ENCODE results near the gene SNRNP35.
"Not testable (repeated sequence)": the region's sequence is repeated elsewhere in the genome, so short reads cannot be mapped to it uniquely, and the experiment has no call there.

SNRNP35 gene, protein sequence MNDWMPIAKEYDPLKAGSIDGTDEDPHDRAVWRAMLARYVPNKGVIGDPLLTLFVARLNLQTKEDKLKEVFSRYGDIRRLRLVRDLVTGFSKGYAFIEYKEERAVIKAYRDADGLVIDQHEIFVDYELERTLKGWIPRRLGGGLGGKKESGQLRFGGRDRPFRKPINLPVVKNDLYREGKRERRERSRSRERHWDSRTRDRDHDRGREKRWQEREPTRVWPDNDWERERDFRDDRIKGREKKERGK
- total RNA-seq: 14.4 to 19.7 (median 15.1) reads per million in 3 donors

DNA sequence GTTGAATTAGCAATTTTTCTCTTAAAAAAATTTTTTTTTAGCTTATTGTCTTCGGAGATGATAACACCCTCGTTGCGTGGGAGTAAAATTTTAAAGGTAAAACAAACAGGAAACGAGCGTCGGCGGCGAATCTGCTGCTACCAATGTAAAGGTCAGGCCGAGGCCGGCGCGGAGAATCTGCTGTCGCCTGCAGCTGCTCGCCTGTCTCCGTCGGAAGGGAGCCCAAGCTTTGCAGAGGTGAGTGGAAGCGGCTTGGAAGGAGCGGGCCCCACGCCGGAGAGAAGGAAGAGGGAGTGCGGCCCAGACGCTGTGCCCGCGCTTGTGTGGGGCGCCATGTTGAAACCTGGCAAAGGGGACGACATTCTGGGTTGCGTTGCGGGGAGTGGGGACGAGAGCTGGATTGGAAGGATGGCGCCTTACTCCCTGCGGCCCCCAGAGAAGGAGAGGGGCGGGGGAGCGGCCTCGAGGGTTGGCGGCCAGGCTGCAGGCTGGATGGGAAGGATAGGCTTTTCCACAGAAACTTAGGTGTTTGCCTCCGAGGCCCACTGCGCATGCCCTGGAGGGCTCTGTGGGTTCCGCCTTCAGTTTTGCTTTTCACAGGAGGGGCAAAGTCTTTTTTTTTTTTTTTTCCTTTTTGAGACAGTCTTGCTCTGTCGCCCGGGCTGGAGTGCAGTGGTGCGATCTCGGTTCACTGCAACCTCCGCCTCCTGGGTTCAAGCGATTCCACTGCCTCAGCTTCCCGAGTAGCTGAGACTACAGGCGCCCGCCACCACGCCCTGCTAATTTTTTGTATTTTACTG, at the start of gene SNRNP35:
SNRNP35 (plus strand) TSS at position 160 of the 800 bp plus-strand sequence. CDS start 7,402 bp downstream, outside the sequence.
- Histone ChIP-seq H3K9me3 (ENCODE audit: control insufficient read depth, low read length) (no peaks in the 10 kb centered on the region), H3K27ac (ENCODE audit: insufficient read depth, low read length, poor library complexity, severe bottlenecking) (peak within 1 kb of the TSS; percentile 99), H3K27me3 (replicated peaks; ENCODE audit: control insufficient read depth, insufficient read depth, low read length, poor library complexity, severe bottlenecking) (no peaks in the 10 kb centered on the region), H3K36me3 (ENCODE audit: control insufficient read depth, insufficient read depth, low read length) (no peaks in the 10 kb centered on the region), H3K4me1 (ENCODE audit: control insufficient read depth, insufficient read depth, low read length, poor library complexity, severe bottlenecking) (peaks cover 10% of the 10 kb centered on the region), H3K4me3 (ENCODE audit: insufficient read depth, low read depth, low read length, poor library complexity, severe bottlenecking) (peak within 1 kb of the TSS; percentile 99)
- DNase-seq: peak; percentile 66 to 82 (median 78)

DNA sequence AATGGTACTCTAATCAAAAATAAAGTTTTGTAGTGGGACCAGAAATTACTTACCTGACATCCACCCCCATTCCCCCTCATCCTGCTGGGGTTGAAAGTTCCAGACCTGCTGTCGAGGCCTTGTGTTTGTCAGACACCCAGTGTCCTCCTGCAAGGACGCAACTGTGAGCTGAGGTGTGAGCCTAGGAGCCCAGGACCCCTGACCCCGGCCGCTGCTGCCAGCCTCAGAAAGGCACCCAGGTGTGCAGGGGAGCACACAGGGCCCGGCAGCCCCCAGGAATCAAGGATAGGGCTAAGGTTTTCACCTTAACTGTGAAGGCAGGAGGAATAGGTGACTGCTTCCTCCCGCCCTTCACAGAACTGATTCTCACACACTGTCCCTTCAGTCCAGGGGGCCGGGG, 49.3 kb upstream of the SNRNP35 start:
- H3K27me3 ChIP-seq (replicated peaks; ENCODE audit: control insufficient read depth, insufficient read depth, low read length, poor library complexity, severe bottlenecking); H3K4me1 ChIP-seq (ENCODE audit: control insufficient read depth, insufficient read depth, low read length, poor library complexity, severe bottlenecking); H3K4me3 ChIP-seq (ENCODE audit: insufficient read depth, low read depth, low read length, poor library complexity, severe bottlenecking); H3K27ac ChIP-seq (ENCODE audit: insufficient read depth, low read length, poor library complexity, severe bottlenecking); H3K9me3 ChIP-seq (ENCODE audit: control insufficient read depth, low read length); DNase-seq: not testable (repeated sequence)
- peaks cover 36% of the 10 kb centered on the region for H3K36me3 ChIP-seq (ENCODE audit: control insufficient read depth, insufficient read depth, low read length)

DNA sequence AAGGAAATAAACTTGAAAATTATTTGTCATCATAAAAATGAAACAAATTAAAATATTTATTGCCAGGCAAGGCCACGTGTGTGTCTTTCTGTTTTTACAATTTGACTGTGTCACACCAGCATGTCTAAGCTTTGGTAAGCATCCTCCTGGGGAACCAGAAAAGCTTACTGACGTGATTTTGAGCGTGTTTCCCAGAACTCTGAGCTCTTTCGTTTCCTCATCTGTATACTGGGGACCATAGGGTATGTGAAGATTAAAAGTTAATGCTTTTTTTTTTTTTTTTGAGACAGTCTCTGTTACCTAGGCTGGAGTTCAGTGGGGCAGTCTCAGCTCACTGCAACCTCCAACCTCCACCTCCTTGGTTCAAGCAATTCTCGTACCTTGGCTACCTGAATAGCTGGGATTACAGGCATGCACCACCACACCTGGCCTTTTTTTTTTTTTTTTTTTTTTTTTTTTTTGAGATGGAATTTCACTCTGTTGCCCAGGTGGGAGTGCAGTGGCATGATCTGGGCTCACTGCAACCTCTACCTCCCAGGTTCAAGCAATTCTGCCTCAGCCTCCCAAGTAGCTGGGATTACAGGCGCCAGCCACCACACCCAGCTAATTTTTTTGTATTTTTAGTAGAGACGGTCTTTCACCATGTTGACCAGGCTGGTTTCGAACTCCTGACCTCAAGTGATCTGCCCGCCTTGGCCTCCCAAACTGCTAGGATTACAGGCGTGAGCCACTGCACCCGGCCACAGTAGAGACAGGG, 48.5 kb upstream of the SNRNP35 start:
- not testable (repeated sequence) for H3K4me1 ChIP-seq (ENCODE audit: control insufficient read depth, insufficient read depth, low read length, poor library complexity, severe bottlenecking); H3K27me3 ChIP-seq (replicated peaks; ENCODE audit: control insufficient read depth, insufficient read depth, low read length, poor library complexity, severe bottlenecking); H3K27ac ChIP-seq (ENCODE audit: insufficient read depth, low read length, poor library complexity, severe bottlenecking); H3K4me3 ChIP-seq (ENCODE audit: insufficient read depth, low read depth, low read length, poor library complexity, severe bottlenecking); H3K9me3 ChIP-seq (ENCODE audit: control insufficient read depth, low read length); DNase-seq
- H3K36me3 ChIP-seq (ENCODE audit: control insufficient read depth, insufficient read depth, low read length): peaks cover 27% of the 10 kb centered on the region

DNA sequence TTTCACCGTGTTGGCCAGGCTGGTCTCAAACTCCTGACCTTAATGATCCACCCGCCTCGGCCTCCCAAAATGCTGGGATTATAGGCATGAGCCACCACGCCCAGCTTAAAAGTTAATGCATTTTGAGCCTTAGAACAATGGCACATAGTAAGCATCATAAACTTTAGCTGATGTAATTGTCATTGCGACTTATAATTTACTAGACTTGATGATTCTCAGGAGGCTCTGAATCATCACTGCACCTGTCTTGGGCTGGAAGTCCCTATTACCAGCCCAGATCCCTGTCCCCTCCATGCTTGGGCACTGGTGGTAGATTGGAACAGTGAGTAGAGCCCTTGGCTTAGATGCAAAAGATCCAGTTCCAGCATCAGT, 47.9 kb upstream of the SNRNP35 start:
- peaks cover 22% of the 10 kb centered on the region for H3K36me3 ChIP-seq (ENCODE audit: control insufficient read depth, insufficient read depth, low read length)
- DNase-seq: no peak
- no peaks in the 10 kb centered on the region for H3K27me3 ChIP-seq (replicated peaks; ENCODE audit: control insufficient read depth, insufficient read depth, low read length, poor library complexity, severe bottlenecking)
- H3K9me3 ChIP-seq (ENCODE audit: control insufficient read depth, low read length): no peaks in the 10 kb centered on the region
- H3K4me1 ChIP-seq (ENCODE audit: control insufficient read depth, insufficient read depth, low read length, poor library complexity, severe bottlenecking): no peaks in the 10 kb centered on the region
- no peak overlapping the region for H3K27ac ChIP-seq (ENCODE audit: insufficient read depth, low read length, poor library complexity, severe bottlenecking)
- H3K4me3 ChIP-seq (ENCODE audit: insufficient read depth, low read depth, low read length, poor library complexity, severe bottlenecking): no peak overlapping the region

DNA sequence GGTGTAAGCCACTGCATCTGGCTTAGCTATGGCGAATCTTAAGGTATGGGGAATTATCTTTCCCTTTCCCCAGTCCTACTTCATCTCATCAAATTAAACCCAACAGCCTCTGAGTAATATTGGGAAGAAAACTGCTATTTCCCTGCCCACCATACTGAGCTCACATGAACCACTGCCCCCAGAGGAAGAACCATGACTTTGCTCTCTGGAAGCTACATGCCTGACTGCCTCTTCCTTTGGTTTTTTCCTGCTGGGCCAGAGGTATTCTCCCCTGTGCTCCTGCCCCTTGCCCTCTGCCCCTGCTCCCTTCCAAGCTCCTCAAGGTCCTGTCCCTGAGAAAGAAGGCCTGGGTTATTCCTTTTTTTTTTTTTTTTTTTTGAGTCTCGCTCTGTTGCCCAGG, 36.6 kb upstream of the SNRNP35 start:
- H3K27ac ChIP-seq (ENCODE audit: insufficient read depth, low read length, poor library complexity, severe bottlenecking): no peak overlapping the region
- H3K27me3 ChIP-seq (replicated peaks; ENCODE audit: control insufficient read depth, insufficient read depth, low read length, poor library complexity, severe bottlenecking): no peaks in the 10 kb centered on the region
- H3K4me1 ChIP-seq (ENCODE audit: control insufficient read depth, insufficient read depth, low read length, poor library complexity, severe bottlenecking): no peaks in the 10 kb centered on the region
- no peak for DNase-seq
- no peaks in the 10 kb centered on the region for H3K9me3 ChIP-seq (ENCODE audit: control insufficient read depth, low read length)
- no peak overlapping the region for H3K4me3 ChIP-seq (ENCODE audit: insufficient read depth, low read depth, low read length, poor library complexity, severe bottlenecking)
- H3K36me3 ChIP-seq (ENCODE audit: control insufficient read depth, insufficient read depth, low read length): peaks cover 42% of the 10 kb centered on the region

DNA sequence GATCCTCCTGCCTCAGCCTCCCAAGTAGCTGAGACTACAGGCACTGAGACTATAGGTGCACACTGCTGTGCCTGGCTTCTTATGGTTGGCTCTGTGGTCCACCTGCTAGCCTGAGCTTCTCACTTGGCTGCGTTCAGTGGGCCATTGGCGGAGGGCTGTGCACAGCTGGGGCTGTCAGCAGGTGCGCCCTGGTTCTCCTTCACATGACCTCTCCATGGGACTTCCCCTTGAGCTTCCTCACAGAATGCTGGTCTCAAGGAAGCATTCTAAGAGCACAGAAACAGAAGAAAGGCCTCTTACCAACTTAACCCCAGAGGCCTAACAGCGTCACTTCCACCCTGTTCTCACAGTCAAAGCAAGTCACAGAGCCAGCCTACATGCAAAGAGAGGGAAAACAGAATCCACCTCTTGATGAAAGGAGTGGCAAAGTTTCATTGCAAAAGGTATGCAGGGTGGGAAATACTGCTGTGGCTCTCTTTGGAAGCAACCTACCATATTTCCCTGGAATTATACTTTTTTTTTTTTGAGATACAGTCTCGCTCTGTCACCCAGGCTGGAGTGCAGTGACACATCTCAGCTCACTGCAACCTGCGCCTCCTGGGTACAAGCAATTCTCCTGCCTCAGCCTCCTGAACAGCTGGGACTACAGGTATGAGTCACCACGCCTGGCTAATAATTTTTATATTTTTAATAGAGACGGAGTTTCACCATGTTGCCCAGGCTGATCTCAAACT, 30.7 kb upstream of the SNRNP35 start:
- H3K27me3 ChIP-seq (replicated peaks; ENCODE audit: control insufficient read depth, insufficient read depth, low read length, poor library complexity, severe bottlenecking): no peaks in the 10 kb centered on the region
- DNase-seq: peak; percentile 25 to 36 (median 35)
- H3K9me3 ChIP-seq (ENCODE audit: control insufficient read depth, low read length): no peaks in the 10 kb centered on the region
- no peak overlapping the region for H3K4me3 ChIP-seq (ENCODE audit: insufficient read depth, low read depth, low read length, poor library complexity, severe bottlenecking)
- H3K36me3 ChIP-seq (ENCODE audit: control insufficient read depth, insufficient read depth, low read length): peaks cover 22% of the 10 kb centered on the region
- peaks cover 12% of the 10 kb centered on the region for H3K4me1 ChIP-seq (ENCODE audit: control insufficient read depth, insufficient read depth, low read length, poor library complexity, severe bottlenecking)
- peak overlapping the region; percentile 62 for H3K27ac ChIP-seq (ENCODE audit: insufficient read depth, low read length, poor library complexity, severe bottlenecking)

DNA sequence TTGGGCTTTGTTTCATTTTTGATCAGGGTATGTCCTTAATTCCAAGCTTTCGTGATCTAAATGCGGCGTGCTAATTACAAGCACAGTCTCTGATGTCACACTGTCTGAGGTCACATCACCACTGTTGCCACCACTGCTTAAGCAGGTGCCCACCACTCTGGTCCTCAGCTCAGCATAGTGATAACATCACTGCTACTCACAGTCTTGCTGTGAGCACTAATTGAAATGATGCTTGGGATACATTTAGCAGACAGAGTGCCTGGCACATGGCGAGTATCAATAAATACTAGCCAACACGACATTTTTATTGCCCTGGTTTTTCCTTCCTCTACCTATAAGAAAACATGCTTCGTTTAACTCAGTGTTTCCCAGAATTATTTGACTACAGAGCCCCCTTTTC, 29.3 kb upstream of the SNRNP35 start:
- H3K27ac ChIP-seq (ENCODE audit: insufficient read depth, low read length, poor library complexity, severe bottlenecking): no peak overlapping the region

DNA sequence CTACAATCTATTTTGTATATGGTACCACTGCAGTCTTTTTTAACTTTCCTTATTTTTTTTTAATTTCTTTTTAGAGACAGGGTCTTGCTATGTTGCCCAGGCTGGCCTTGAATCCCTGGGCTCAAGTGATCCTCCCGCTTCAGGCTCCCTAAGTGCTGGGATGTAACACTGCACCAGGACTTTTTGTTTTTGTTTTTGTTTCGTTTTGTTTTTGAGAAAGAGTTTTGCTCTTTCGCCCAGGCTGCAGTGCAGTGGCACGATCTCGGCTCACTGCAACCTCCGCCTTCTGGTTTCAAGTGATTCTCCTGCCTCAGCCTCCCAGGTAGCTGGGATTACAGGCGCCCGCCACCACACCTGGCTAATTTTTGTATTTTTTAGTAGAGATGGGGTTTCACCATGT, 28.8 kb upstream of the SNRNP35 start:
- H3K27ac ChIP-seq (ENCODE audit: insufficient read depth, low read length, poor library complexity, severe bottlenecking); DNase-seq; H3K4me3 ChIP-seq (ENCODE audit: insufficient read depth, low read depth, low read length, poor library complexity, severe bottlenecking); H3K27me3 ChIP-seq (replicated peaks; ENCODE audit: control insufficient read depth, insufficient read depth, low read length, poor library complexity, severe bottlenecking); H3K9me3 ChIP-seq (ENCODE audit: control insufficient read depth, low read length): not testable (repeated sequence)
- Histone ChIP-seq H3K36me3 (ENCODE audit: control insufficient read depth, insufficient read depth, low read length) (peaks cover 12% of the 10 kb centered on the region), H3K4me1 (ENCODE audit: control insufficient read depth, insufficient read depth, low read length, poor library complexity, severe bottlenecking) (peaks cover 28% of the 10 kb centered on the region)

More for the DNA sequence above, 29.3 kb upstream of the SNRNP35 start:
- Histone ChIP-seq H3K9me3 (ENCODE audit: control insufficient read depth, low read length) (no peaks in the 10 kb centered on the region), H3K4me3 (ENCODE audit: insufficient read depth, low read depth, low read length, poor library complexity, severe bottlenecking) (no peak overlapping the region), H3K27me3 (replicated peaks; ENCODE audit: control insufficient read depth, insufficient read depth, low read length, poor library complexity, severe bottlenecking) (no peaks in the 10 kb centered on the region), H3K36me3 (ENCODE audit: control insufficient read depth, insufficient read depth, low read length) (peaks cover 12% of the 10 kb centered on the region), H3K4me1 (ENCODE audit: control insufficient read depth, insufficient read depth, low read length, poor library complexity, severe bottlenecking) (peaks cover 23% of the 10 kb centered on the region)
- no peak for DNase-seq

DNA sequence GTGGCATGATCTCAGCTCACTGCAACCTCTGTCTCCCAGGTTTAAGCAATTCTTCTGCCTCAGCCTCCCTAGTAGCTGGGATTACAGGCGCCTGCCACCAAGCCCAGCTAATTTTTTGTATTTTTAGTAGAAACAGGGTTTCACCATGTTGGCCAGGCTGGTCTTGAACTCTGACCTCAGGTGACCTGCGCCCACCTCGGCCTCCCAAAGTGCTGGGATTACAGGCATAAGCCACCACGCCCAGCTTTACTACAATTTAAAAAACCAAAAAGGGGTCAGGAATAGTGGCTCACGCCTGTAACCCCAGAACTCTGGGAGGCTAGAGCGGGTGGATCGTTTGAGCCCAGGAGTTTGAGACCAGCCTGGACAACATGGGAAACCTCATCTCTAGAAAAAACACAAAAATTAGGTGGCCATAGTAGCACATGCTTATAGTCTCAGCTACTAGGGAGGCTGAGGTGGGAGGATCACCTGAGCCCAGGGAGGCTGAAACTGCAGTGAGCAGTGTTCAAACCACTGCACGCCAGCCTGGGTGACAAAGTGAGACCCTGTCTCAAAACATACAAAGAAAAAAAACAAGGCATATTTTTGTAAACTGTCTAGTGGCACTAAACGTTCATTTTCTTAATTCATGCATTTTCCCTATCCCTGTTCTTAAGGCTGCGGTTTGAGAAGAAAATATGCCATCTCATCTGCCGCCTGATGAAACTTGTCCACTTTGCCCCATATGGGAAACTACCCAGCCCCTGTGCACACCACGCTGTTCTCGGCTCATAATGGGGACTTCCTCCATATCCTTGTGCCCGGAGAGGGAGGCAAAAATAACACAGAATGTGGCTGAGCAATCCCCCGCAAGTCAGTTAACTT, 25.8 kb upstream of the SNRNP35 start:
- H3K27ac ChIP-seq (ENCODE audit: insufficient read depth, low read length, poor library complexity, severe bottlenecking): peak overlapping the region; percentile 60
- not testable (repeated sequence) for H3K4me3 ChIP-seq (ENCODE audit: insufficient read depth, low read depth, low read length, poor library complexity, severe bottlenecking)

More for the DNA sequence above, 25.8 kb upstream of the SNRNP35 start:
- DNase-seq: peak; percentile 32 to 38 (median 36)
- H3K36me3 ChIP-seq (ENCODE audit: control insufficient read depth, insufficient read depth, low read length); H3K9me3 ChIP-seq (ENCODE audit: control insufficient read depth, low read length); H3K27me3 ChIP-seq (replicated peaks; ENCODE audit: control insufficient read depth, insufficient read depth, low read length, poor library complexity, severe bottlenecking): not testable (repeated sequence)
- peaks cover 34% of the 10 kb centered on the region for H3K4me1 ChIP-seq (ENCODE audit: control insufficient read depth, insufficient read depth, low read length, poor library complexity, severe bottlenecking)

All from effector memory CD4-positive, alpha-beta T cell (primary cell).